ENCODE measurements around the gene ATF3.
A peak's percentile ranks its signal among the peaks of the same experiment; 100 is the strongest.
"Not testable (repeated sequence)": the region's sequence is repeated elsewhere in the genome, so short reads cannot be mapped to it uniquely, and the experiment has no call there.

Gene ATF3

DNA sequence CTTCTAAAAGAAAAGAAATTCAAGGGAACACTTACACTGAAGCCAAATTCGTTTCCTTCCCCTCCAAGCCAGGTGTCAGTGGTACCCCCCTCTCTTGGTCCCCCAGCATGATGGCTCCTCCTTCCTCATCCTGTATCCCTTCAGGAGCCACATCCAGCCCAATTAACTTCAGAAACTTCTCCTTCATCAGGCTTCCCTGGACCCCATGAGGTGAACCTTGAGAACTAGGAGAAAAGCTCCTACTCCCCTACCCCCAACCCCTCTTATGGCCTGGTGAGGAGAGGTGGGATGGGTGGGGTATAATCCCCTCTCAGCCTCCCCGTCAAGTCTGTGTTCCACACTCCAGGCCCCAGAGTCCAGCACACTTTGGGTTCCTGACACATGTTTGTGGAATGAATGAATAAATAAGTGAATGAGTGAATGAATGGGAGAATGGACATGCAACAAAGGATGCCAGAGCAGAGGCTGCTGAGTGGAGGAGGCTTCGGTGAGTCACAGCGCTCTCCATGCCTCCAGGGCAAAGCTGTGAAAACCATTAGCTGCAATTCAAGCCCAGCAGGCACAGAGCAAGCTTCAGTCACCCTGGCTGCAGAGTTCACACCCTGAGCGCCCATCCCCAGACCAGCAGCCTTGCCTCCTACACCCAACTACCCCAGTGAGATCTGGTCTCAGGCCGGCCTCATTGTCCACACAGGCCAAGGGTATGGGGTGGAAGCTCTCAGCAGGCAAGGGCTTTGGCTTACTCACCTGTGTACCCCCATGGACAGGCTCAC lies 47.3 kb downstream of the ATF3 start:
- no peak for DNase-seq

DNA sequence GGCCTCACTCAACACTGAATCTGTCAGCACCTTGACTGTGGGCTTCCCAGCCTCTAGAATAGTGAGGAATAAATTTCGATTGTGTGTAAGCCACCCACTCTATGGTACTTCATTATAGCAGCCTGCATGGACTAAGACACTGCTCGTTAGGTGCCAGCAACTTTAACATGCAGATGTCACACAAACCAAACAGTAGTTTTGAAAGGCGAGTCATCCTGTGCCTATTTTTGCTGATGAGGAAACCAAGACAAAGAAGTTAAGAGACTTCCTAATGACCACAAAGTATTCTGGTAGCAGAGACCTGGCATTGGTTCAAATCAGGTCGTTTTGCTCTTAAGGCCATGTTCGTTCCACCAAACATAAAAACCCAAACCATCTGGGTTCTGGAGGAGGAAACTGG lies 48.2 kb downstream of the ATF3 start:
- DNase-seq = no peak

GRCh38 chr1:212658250-212658649 lies 49.7 kb downstream of the ATF3 start:
- DNase-seq = not testable (repeated sequence)

GRCh38 chr1:212664409-212665199 lies 56.0 kb downstream of the ATF3 start:
- no peak for DNase-seq

- DNase-seq = peak; percentile 66
Measured at GRCh38 chr1:212665241-212666115, 56.9 kb downstream of the ATF3 start.

GRCh38 chr1:212666116-212666775 lies 57.7 kb downstream of the ATF3 start:
- no peak for DNase-seq

- DNase-seq = peak; percentile 83
Measured at GRCh38 chr1:212667223-212668139, 58.9 kb downstream of the ATF3 start.

GRCh38 chr1:212668477-212668876 lies 59.9 kb downstream of the ATF3 start:
- DNase-seq = no peak

- DNase-seq = peak; percentile 4
Measured at GRCh38 chr1:212669102-212669501, 60.5 kb downstream of the ATF3 start.

DNA sequence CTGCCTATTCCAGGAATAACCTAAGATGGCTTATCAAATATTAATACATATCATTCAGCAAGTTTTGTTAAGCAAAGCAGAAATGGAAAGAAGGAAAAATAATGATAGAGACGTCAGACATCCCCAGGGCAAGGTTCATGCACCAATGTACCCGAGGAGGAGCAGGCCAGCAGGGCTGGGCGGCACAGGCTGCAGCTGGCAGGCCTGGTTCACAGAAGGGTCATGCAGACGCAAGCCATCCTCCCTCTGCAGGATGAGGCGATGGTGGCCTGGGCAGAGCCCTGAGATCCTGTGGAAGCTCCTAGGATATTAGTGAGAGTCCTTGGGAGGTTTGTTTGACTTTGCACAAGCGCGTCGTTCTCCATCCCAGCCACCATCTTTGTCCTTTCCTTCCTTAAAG lies 61.0 kb downstream of the ATF3 start:
- no peak for DNase-seq

DNA sequence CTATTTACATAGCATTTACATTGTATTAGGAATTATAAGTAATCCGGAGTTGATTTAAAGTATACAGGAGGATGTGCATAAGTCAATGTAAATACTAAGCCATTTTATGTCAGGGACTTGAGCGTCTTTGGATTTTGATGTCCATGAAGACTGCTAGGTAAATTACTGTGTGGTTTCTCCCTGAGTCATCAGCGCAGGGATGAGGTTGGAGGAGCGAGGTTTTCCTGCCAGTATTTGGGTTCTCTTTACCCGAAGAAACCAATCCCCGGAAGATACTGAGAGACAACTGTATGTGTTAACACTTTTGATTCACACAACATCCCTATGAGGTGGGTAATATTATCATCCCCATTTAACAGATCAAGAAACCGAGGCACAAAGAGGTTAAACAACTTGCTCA lies 61.7 kb downstream of the ATF3 start:
- no peak for DNase-seq

Data from kidney glomerular epithelial cell (primary cell).